GM12878 (cell line): ENCODE data around the gene METAP2. TPM values are rescaled to one million over a fixed set of nuclear protein-coding genes. Genes with fewer than 3 reads are reported as not detected.

ENCODE experiments used
- ATAC-seq: fragments of 200-7000 bp; cut with Tn5 transposase; 3 replicates; pipeline ENCODE4 v1.9.1; 2020; ENCODE audit warnings: mild to moderate bottlenecking, moderate library complexity
- BruUV-seq: library from RNA; stranded (reverse); fragments of 400-500 nt; replicated peaks from 2 replicates; lab custom pipeline; 2021; lab: Mats Ljungman, UMichigan
- CTCF ChIA-PET: fragments of 300-600 bp; sonication (Branson Sonifier 250); formaldehyde crosslinking; extraction: SDS; loops from one replicate; lab custom pipeline; 2021; ENCODE audit warnings: inconsistent platforms; lab: Yijun Ruan, JAX
- POLR2A ChIA-PET: fragments of 350-600 bp; formaldehyde crosslinking; extraction: SDS; loops from one replicate; lab custom pipeline; 2021; ENCODE audit warnings: inconsistent platforms; lab: Charles Lee
- RAD21 ChIA-PET: fragments of 300-600 bp; sonication (Branson Sonifier 250); formaldehyde crosslinking; loops from one replicate; lab custom pipeline; 2023; ENCODE audit warnings: antibody characterized with exemption; ENCODE audit not compliant: unreplicated experiment; lab: Charles Lee
- SMC1A ChIA-PET: fragments of 300-600 bp; sonication (Branson Sonifier 250); formaldehyde crosslinking; loops from one replicate; lab custom pipeline; 2023; ENCODE audit not compliant: unreplicated experiment, uncharacterized antibody; lab: Charles Lee
- DNase-seq: peaks from one replicate; pipeline ENCODE4 v3.0.0-alpha.2; 2011; ENCODE audit warnings: low read depth, low spot score
- FAIRE-seq: peaks from 3 replicates; lab custom pipeline; 2011; peaks lifted over from hg19 to GRCh38; lab: Jason Lieb, UNC
- H2AFZ ChIP-seq: 2 replicates; pipeline ENCODE4 v1.6.0; 2011; ENCODE audit warnings: low read depth, low read length, control low read depth; ENCODE audit not compliant: control insufficient read depth
- H3K27ac ChIP-seq: 2 replicates; pipeline ENCODE4 v1.5.1; 2011; ENCODE audit warnings: control low read depth; ENCODE audit not compliant: control insufficient read depth, insufficient read depth
- H3K27me3 ChIP-seq, 2 experiments: replicated peaks in 1 of 2; 2 replicates each; pipeline versions ENCODE4 v1.6.0 to v1.6.1; 2011; ENCODE audit warnings: low read length in 1 of 2; ENCODE audit not compliant: control insufficient read depth in 2 of 2, insufficient read depth in 2 of 2
- H3K36me3 ChIP-seq, 2 experiments: 2 replicates each; pipeline ENCODE4 v1.5.1; 2011; ENCODE audit warnings: low read length in 1 of 2; ENCODE audit not compliant: control insufficient read depth in 2 of 2, insufficient read depth in 2 of 2
- H3K4me1 ChIP-seq: 2 replicates; pipeline ENCODE4 v1.6.1; 2011; ENCODE audit warnings: mild to moderate bottlenecking, low read length, moderate library complexity, mixed read lengths; ENCODE audit not compliant: control insufficient read depth, insufficient read depth
- H3K4me2 ChIP-seq: 2 replicates; pipeline ENCODE4 v1.6.0; 2011; ENCODE audit warnings: control low read depth; ENCODE audit not compliant: control insufficient read depth, insufficient read depth
- H3K4me3 ChIP-seq: fragments of 200-600 bp; sonication (generic); 2 replicates; pipeline ENCODE4 v1.5.1; 2016
- H3K79me2 ChIP-seq: 2 replicates; pipeline ENCODE4 v1.6.0; 2011; ENCODE audit warnings: low read length; ENCODE audit not compliant: control insufficient read depth, insufficient read depth
- H3K9ac ChIP-seq: 2 replicates; pipeline ENCODE4 v1.8.0; 2011; ENCODE audit warnings: low read length, control low read depth, mixed read lengths; ENCODE audit not compliant: control insufficient read depth, insufficient read depth
- H3K9me3 ChIP-seq: replicated peaks from 3 replicates; pipeline ENCODE4 v1.5.1; 2011; ENCODE audit warnings: mild to moderate bottlenecking, low read length; ENCODE audit not compliant: control insufficient read depth, insufficient read depth
- H4K20me1 ChIP-seq: 2 replicates; pipeline ENCODE4 v1.6.0; 2011; ENCODE audit not compliant: control insufficient read depth, insufficient read depth
- EGR1 ChIP-seq, 2 experiments: IDR thresholded peaks; 1 replicate in 1 of 2; 2 replicates in 1 of 2; pipeline ENCODE4 v1.6.1; 2011 to 2012; ENCODE audit warnings: low read depth in 2 of 2, low read length in 2 of 2, borderline replicate concordance in 1 of 2, mild to moderate bottlenecking in 1 of 2, moderate library complexity in 1 of 2
- GABPA ChIP-seq: IDR thresholded peaks from 2 replicates; pipeline ENCODE4 v1.6.1; 2014; ENCODE audit warnings: antibody characterized with exemption, low read depth, mild to moderate bottlenecking, inconsistent platforms
- HCFC1 ChIP-seq: fragments of 150-350 bp; IDR thresholded peaks from 2 replicates; pipeline ENCODE4 v1.6.1; 2014; ENCODE audit warnings: low read length
- HDAC2 ChIP-seq: fragments of 200-600 bp; sonication (generic); IDR thresholded peaks from 2 replicates; pipeline ENCODE4 v1.6.1; 2017
- JUND ChIP-seq: IDR thresholded peaks from 2 replicates; pipeline ENCODE4 v1.6.1; 2012; ENCODE audit warnings: low read depth, mild to moderate bottlenecking, low read length, improper control_type of control experiment, moderate library complexity
- SMAD1 ChIP-seq: fragments of 450-650 bp; IDR thresholded peaks from 2 replicates; pipeline ENCODE4 v1.6.1; 2018; ENCODE audit warnings: mild to moderate bottlenecking, low read depth; ENCODE audit not compliant: partially characterized antibody
- ZZZ3 ChIP-seq: IDR thresholded peaks from 2 replicates; pipeline ENCODE4 v1.6.1; 2011; ENCODE audit warnings: low read depth; ENCODE audit not compliant: control insufficient read depth, insufficient read length
- WGBS: methylation state at CpG from one replicate; pipeline ENCODE4 v1.1.6; 2016; ENCODE audit warnings: low lambda C conversion rate; ENCODE audit not compliant: insufficient replicate concordance, insufficient coverage; ENCODE audit errors: missing lambda C conversion rate; 5-methylcytosine and 5-hydroxymethylcytosine counted together
- in situ Hi-C: fragments of 300-500 bp; cut with MboI; formaldehyde crosslinking; loops from 9 replicates; pipeline ENCODE4 v1.14.3; 2018; ENCODE audit warnings: mixed read lengths
- intact Hi-C: fragments of 100-400 bp; cut with micrococcal nuclease; formaldehyde crosslinking; loops from one replicate; pipeline ENCODE4 v1.14.2; 2022; ENCODE audit not compliant: unreplicated experiment
- polyA plus RNA-seq, 11 experiments: library from polyadenylated mRNA; depleted of rRNA in 4 of 11; unstranded in 6 of 11; stranded (reverse) in 5 of 11; fragments of >200 nt; fragmentation: Nextera tagmentation in 4 of 11; fragmentation: Illumina TruSeq in 1 of 11; extraction: Ambion mirVana in 4 of 11; extraction: Trizol in 1 of 11; gene quantifications; 1 replicate in 1 of 11; 2 replicates in 10 of 11; pipeline versions ENCODE4 v1.2.1 to v1.2.3, GENCODE V29; 2011 to 2016; ENCODE audit warnings: inconsistent platforms in 2 of 11, missing spikeins in 2 of 11, low read depth in 1 of 11
- total RNA-seq, 4 experiments: library from RNA; depleted of rRNA in 3 of 4; stranded (reverse); fragments of >200 nt in 3 of 4; fragmentation: Illumina TruSeq in 1 of 4; extraction: Trizol in 1 of 4; gene quantifications; 2 replicates each; pipeline versions ENCODE4 v1.2.1 to v1.2.3, GENCODE V29; 2013 to 2021
- TF ChIP-seq, protein P1 (sequence below): IDR thresholded peaks from 2 replicates; pipeline ENCODE4 v1.6.1; 2012; ENCODE audit warnings: low read depth, low read length, improper control_type of control experiment
- TF ChIP-seq, protein P2 (sequence below), 3 experiments: IDR thresholded peaks in 2 of 3; conservative IDR thresholded peaks in 1 of 3; 2 replicates each; pipeline ENCODE4 v1.5.1; 2011; ENCODE audit warnings: low read depth in 3 of 3, low read length in 3 of 3, mild to moderate bottlenecking in 3 of 3, control low read depth in 2 of 3, moderate library complexity in 2 of 3, inconsistent platforms in 1 of 3, mixed read lengths in 1 of 3; ENCODE audit not compliant: control insufficient read depth in 2 of 3, insufficient read depth in 1 of 3; ENCODE audit errors: extremely low read depth in 1 of 3
- TF ChIP-seq, protein P3 (sequence below): IDR thresholded peaks from 2 replicates; pipeline ENCODE4 v1.6.1; 2011; ENCODE audit warnings: borderline replicate concordance, low read depth, mild to moderate bottlenecking, moderate library complexity, low read length; ENCODE audit not compliant: insufficient read depth, poor library complexity, severe bottlenecking

The METAP2 gene
- total and polyA plus RNA-seq, 10 of the 15 experiments (the other 5 are each of a cell fraction or from before 2014, with no cell fraction given), result 50.7 to 132 (median 73.9) TPM

DNA sequence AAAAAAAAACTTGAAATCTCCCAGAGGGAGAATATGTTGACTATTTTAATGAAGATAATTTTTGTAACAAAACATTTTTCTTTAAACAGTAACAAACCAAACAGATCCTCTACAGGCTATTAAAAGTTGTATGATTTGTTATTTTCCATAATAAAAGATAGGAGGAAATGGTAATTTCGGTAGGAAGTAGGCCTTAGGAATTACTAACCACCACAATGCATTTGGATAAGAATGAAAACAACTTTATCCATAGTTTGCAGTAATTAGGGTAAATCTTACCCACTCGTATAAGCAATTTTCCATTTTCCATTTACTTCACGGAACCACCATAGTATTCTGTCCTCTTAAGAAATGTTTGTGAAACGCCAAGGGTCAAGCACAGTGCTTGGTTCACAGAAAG, 71.4 kb downstream of the METAP2 start:
- peaks cover 5 to 14% of the 10 kb centered on the region in 2 experiments for H3K27me3 ChIP-seq
- no peak overlapping the region for H3K27ac ChIP-seq
- no peak for DNase-seq
- no peak overlapping the region for H2AFZ ChIP-seq
- WGBS, result 27% methylated on average over 4 of the region's 4 CpGs
- no peaks in the 10 kb centered on the region for H3K4me1 ChIP-seq
- no peak for ATAC-seq
- no peaks in the 10 kb centered on the region for H3K36me3 ChIP-seq
- no peaks in the 10 kb centered on the region for H4K20me1 ChIP-seq
- in situ Hi-C loops (no loop called here), intact Hi-C loops (no loop called here)
- no peak overlapping the region for H3K4me3 ChIP-seq
- H3K9ac ChIP-seq, result no peak overlapping the region
- SMC1A ChIA-PET, result interaction anchor here (1.7 kb wide), 1 partner anchor 10 kb away, joined by 10 read pairs; no protein-coding TSS in a partner anchor
- no peaks in the 10 kb centered on the region for H3K79me2 ChIP-seq
- BruUV-seq, result no TSS peak
- POLR2A ChIA-PET, result no interaction called here
- H3K9me3 ChIP-seq, result peaks cover 6% of the 10 kb centered on the region
- no peak for TF ChIP-seq GABPA
- TF ChIP-seq, protein P1, sequence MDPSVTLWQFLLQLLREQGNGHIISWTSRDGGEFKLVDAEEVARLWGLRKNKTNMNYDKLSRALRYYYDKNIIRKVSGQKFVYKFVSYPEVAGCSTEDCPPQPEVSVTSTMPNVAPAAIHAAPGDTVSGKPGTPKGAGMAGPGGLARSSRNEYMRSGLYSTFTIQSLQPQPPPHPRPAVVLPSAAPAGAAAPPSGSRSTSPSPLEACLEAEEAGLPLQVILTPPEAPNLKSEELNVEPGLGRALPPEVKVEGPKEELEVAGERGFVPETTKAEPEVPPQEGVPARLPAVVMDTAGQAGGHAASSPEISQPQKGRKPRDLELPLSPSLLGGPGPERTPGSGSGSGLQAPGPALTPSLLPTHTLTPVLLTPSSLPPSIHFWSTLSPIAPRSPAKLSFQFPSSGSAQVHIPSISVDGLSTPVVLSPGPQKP, result no peak
- TF ChIP-seq, protein P2, sequence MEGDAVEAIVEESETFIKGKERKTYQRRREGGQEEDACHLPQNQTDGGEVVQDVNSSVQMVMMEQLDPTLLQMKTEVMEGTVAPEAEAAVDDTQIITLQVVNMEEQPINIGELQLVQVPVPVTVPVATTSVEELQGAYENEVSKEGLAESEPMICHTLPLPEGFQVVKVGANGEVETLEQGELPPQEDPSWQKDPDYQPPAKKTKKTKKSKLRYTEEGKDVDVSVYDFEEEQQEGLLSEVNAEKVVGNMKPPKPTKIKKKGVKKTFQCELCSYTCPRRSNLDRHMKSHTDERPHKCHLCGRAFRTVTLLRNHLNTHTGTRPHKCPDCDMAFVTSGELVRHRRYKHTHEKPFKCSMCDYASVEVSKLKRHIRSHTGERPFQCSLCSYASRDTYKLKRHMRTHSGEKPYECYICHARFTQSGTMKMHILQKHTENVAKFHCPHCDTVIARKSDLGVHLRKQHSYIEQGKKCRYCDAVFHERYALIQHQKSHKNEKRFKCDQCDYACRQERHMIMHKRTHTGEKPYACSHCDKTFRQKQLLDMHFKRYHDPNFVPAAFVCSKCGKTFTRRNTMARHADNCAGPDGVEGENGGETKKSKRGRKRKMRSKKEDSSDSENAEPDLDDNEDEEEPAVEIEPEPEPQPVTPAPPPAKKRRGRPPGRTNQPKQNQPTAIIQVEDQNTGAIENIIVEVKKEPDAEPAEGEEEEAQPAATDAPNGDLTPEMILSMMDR (IDR thresholded peaks at IDR 0.05 in 2 of 3, conservative IDR thresholded peaks at IDR 0.05 in 1 of 3; ENCODE audit: control insufficient read depth in 2 of 3, extremely low read depth in 1 of 3, insufficient read depth in 1 of 3, low read depth in 3 of 3, low read length in 3 of 3), result no peak
- no peak for TF ChIP-seq SMAD1
- no peak for TF ChIP-seq HDAC2
- no peak for TF ChIP-seq JUND
- TF ChIP-seq, protein P3, sequence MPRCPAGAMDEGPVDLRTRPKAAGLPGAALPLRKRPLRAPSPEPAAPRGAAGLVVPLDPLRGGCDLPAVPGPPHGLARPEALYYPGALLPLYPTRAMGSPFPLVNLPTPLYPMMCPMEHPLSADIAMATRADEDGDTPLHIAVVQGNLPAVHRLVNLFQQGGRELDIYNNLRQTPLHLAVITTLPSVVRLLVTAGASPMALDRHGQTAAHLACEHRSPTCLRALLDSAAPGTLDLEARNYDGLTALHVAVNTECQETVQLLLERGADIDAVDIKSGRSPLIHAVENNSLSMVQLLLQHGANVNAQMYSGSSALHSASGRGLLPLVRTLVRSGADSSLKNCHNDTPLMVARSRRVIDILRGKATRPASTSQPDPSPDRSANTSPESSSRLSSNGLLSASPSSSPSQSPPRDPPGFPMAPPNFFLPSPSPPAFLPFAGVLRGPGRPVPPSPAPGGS, result no peak
- no peak for TF ChIP-seq HCFC1
- TF ChIP-seq EGR1 (IDR thresholded peaks at IDR 0.05; ENCODE audit: borderline replicate concordance in 1 of 2, low read depth in 2 of 2, low read length in 2 of 2), result no peak
- no peak for TF ChIP-seq ZZZ3
- FAIRE-seq, result no peak
- H3K4me2 ChIP-seq, result no peak overlapping the region
- CTCF ChIA-PET, result interaction anchor here (1.1 to 2.4 kb wide), 2 partner anchors 10 to 13 kb away, joined by 3 to 8 read pairs; no protein-coding TSS in a partner anchor
- RAD21 ChIA-PET, result interaction anchor here (1.4 kb wide), 1 partner anchor 11 kb away, joined by 6 read pairs; no protein-coding TSS in a partner anchor
